ENCODE data around the gene F13B. TPM values are rescaled to one million over a fixed set of nuclear protein-coding genes. Genes with fewer than 3 reads are reported as not detected.
"Not testable (repeated sequence)": the region's sequence is repeated elsewhere in the genome, so short reads cannot be mapped to it uniquely, and the experiment has no call there.

F13B gene
- total RNA-seq, 1 donor from 2014 or later, result not detected

- ATAC-seq, result no peak
Measured at GRCh38 chr1:197042676-197043341, 24.3 kb downstream of the F13B start.

DNA sequence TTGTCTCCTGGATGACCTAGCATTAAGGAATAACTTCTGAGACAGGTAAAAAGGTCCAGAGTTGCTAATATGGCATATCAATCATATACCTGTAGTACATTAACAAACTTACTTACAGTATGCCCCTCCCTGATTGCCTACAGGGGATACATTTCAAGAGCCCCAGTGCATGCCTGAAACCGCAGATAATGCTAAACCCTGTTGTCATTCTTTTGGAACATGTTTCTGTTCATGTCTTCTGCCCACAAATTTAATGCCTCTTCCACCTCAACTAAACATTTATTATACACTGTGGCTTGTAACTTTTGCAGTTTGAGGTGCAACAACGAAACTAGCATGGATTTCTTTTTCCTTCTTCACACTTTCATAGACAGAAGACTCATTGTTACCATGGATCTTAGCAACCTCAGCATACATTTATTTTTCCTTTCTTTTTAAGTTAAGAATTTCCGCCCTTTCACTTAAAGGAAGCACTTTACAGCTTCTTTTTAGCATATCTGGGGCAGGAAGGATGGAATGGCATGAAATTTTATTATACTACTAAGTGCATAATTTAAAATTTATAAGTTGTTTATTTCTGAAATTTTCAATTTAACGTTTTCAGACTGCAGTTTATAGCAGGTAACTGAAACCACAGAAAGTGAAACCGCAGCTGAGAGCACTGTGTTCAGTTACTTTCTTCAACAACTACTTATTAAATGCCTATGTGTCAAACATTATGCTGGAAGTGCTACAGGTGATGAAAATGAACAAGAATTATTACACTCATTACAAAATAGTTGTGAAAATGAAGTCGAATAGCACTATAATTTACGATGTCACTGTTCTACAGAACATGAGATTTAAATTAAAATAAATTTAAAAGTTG lies 25.3 kb downstream of the F13B start:
- no peak for ATAC-seq

- no peak for ATAC-seq
Measured at GRCh38 chr1:197036861-197037260, 30.2 kb downstream of the F13B start.

- peak; percentile 79 for ATAC-seq
Measured at GRCh38 chr1:197034631-197035339, 32.3 kb downstream of the F13B start.

DNA sequence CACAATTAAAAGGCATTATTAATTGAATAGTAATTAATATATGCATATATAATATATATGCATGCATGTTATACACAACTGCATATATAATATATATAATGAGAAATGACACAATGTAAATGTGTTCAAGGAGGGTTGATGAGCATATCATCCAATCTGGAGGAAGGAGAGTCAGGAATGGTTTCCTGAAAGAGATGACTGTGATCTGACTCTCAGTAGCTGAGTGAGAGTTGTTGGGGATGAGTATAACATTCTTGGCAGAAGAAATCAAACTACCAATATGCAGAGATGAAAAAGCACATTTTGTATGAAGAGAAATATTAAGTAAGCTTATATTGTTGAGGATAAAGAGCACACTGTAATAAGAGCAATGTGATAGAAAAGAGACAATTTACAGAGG lies 37.3 kb downstream of the F13B start:
- no peak for ATAC-seq

GRCh38 chr1:197027359-197027758 lies 39.7 kb downstream of the F13B start:
- ATAC-seq, result no peak

DNA sequence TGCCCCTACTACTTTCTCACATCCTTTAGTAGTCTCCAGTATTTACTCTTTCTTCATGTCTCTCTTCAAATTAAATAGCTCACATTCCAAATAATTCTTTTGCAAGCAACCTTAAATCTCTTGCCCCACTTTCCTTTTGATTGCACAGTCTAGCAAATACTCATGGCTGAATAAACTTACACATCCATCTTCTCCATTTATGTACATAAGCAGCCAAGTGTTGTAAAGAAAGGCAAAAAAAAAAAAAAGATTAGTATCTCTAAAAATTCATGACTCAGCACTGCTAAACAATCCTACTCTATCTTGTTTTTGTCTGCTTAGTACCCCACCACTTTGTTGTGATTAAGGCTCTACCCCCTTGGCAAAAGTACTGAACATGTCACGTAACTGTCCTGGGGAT lies 42.6 kb downstream of the F13B start:
- no peak for ATAC-seq

DNA sequence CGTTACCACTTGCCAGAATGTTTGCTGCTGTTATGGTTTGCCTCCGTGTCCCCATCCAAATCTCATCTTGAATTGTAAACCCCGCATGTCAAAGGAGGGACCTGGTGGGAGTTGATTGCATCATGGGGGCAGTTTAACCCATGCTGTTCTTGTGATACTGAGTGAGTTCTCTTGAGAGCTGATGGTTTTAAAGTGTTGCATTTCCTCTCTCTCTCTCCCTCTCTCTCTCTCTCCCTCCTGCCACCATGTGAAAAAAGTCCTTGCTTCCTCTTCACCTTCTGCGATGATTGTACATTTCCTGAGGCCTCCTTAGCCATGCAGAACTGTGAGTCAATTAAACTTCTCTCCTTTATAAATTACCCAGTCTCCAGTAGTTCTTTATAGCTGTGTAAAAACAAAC lies 45.3 kb downstream of the F13B start:
- no peak for ATAC-seq

GRCh38 chr1:197017558-197018146 lies 49.4 kb downstream of the F13B start:
- no peak for ATAC-seq

DNA sequence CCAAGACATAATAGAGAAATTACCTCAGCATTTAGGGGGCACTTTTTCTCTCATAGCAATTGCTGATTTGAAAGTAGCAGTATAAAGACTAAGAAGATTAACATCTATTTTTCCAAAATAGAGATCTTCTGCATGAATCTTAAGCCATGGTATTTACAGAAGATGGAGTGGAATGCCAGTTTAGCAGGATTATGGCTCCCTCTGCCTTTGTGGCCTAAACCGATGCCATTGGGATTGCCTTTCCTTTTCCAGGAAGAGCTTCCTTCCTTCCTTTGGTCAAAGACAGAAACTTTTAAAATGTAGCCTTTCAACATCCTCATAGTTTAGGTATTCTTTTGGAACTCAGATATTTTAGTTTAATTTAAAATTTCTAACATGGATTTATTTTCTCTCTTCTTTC lies 50.3 kb downstream of the F13B start:
- no peak for ATAC-seq

DNA sequence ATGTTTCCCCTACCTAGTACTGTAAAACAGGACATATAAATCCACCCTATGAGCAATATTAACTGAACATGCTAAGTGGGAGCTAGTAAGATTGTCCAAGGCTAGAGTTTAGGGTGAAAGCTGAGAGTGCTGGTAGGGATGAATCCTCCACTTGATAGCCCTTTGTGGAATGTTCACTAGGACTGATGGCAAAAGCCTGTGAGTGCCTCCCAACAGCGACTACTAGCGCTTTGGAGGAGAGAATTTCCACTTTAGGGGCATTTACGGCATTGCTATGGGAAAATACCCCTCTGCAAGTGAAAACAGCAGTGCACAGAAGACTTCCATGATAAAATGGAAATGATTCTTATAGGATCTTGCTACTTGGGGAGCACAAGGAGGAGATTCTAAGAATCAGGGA lies 53.8 kb downstream of the F13B start:
- no peak for ATAC-seq

- no peak for ATAC-seq
Measured at GRCh38 chr1:197011614-197012013, 55.4 kb downstream of the F13B start.

GRCh38 chr1:197008861-197009260 lies 58.2 kb downstream of the F13B start:
- ATAC-seq, result no peak

DNA sequence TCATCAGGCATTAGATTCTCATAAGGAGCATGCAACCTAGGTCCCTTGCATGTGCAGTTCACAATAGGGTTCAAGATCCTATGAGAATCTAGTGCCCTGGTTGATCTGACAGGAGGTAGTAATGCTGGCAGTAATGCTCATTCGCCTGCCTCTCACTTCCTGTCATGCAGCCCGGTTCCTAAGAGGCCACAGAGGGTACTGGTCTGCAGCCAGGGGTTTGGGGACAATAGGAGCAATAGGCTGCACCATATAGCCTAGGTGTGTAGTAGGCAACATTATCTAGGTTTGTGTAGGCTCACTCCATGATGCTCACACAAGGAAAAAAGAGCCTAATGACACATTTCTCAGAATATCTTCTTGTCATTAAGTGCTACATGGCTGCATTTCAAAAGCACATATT lies 63.9 kb downstream of the F13B start:
- no peak for ATAC-seq

GRCh38 chr1:197001828-197002227 lies 65.2 kb downstream of the F13B start:
- ATAC-seq, result no peak

- no peak for ATAC-seq
Measured at GRCh38 chr1:196997423-196997822, 69.6 kb downstream of the F13B start.

- ATAC-seq, result no peak
Measured at GRCh38 chr1:196993916-196994315, 73.1 kb downstream of the F13B start.

DNA sequence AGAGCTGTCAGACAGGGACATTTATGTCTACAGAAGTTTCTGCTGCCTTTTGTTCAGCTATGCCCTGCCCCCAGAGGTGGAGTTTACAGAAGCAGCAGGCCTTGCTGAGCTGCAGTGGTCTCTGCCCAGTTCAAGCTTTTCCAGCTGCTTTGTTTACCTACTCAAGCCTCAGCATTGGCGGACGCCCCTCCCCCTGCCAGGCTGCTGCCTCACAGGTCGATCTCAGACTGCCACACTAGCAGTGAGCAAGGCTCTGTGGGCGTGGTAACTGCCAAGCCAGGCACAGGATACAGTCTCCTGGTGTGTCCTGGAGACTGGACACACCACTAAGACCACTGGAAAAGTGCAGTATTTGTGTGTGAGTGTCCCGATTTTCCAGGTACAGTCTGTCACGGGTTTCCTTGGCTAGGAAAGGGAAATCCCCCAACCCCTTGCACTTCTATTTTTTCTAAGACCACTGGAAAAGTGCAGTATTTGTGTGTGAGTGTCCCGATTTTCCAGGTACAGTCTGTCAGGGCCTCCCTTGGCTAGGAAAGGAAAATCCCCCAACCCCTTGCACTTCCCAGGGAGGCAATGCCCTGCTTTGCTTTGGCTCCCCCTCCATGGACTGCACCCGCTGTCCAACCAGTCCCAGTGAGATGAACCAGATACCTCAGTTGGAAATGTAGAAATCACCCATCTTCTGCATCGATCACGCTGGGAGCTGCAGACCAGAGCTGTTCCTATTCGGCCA lies 75.0 kb downstream of the F13B start:
- ATAC-seq, result not testable (repeated sequence)

Data from esophagus mucosa (tissue), 1 donor.